MCF 10A (cell line): ENCODE results near the gene NBDY. TPM values are rescaled to one million over a fixed set of nuclear protein-coding genes. Genes with fewer than 3 reads are reported as not detected.

Source experiments
- BruUV-seq: library from RNA; stranded (reverse); fragments of 400-500 nt; replicated peaks from 2 replicates; lab custom pipeline; 2021; lab: Mats Ljungman, UMichigan
- CTCF ChIA-PET: fragments of 300-600 bp; sonication (Branson Sonifier 250); formaldehyde crosslinking; extraction: SDS; loops from one replicate; lab custom pipeline; 2021; ENCODE audit warnings: antibody characterized with exemption, inconsistent platforms; lab: Yijun Ruan, JAX
- POLR2A ChIA-PET: fragments of 300-600, 350-650 bp; sonication (Branson Sonifier 250); formaldehyde crosslinking; extraction: SDS; loops from one replicate; lab custom pipeline; 2020; ENCODE audit warnings: antibody characterized with exemption, inconsistent platforms; lab: Yijun Ruan, JAX
- DNase-seq: peaks from one replicate; pipeline ENCODE4 v3.0.0-alpha.2; 2018; ENCODE audit not compliant: unreplicated experiment
- H3K27ac Mint-ChIP-seq: one replicate; pipeline ENCODE4 v1.8.0; 2022; ENCODE audit warnings: mild to moderate bottlenecking, low read depth, mixed read lengths; ENCODE audit not compliant: unreplicated experiment
- H3K27me3 Mint-ChIP-seq: one replicate; pipeline ENCODE4 v1.8.0; 2022; ENCODE audit warnings: mixed read lengths; ENCODE audit not compliant: insufficient read depth, unreplicated experiment
- H3K36me3 Mint-ChIP-seq: one replicate; pipeline ENCODE4 v1.8.0; 2022; ENCODE audit warnings: mild to moderate bottlenecking, moderate library complexity, mixed read lengths; ENCODE audit not compliant: insufficient read depth, unreplicated experiment
- H3K4me1 Mint-ChIP-seq: one replicate; pipeline ENCODE4 v1.8.0; 2022; ENCODE audit warnings: mixed read lengths; ENCODE audit not compliant: insufficient read depth, unreplicated experiment
- H3K4me3 Mint-ChIP-seq: one replicate; pipeline ENCODE4 v1.8.0; 2022; ENCODE audit warnings: mild to moderate bottlenecking, moderate library complexity, mixed read lengths; ENCODE audit not compliant: unreplicated experiment
- H3K9me3 Mint-ChIP-seq: one replicate; pipeline ENCODE4 v1.8.0; 2022; ENCODE audit warnings: mixed read lengths; ENCODE audit not compliant: unreplicated experiment
- CTCF ChIP-seq: fragments of 200-600 bp; IDR thresholded peaks from one replicate; pipeline ENCODE4 v1.8.0; 2022; ENCODE audit warnings: antibody characterized with exemption, mild to moderate bottlenecking; ENCODE audit not compliant: unreplicated experiment
- intact Hi-C: fragments of 100-400 bp; cut with micrococcal nuclease; formaldehyde crosslinking; loops from 2 replicates; pipeline ENCODE4 v1.14.1; 2022
- total RNA-seq: library from RNA; stranded (reverse); gene quantifications from 2 replicates; pipeline ENCODE4 v1.2.3, GENCODE V29; 2022

Gene NBDY
- total RNA-seq, 1 experiment from 2014 or later, result 54.0 TPM

GRCh38 chrX:56787734-56788152, 58.7 kb downstream of the NBDY start:
- no TSS peak for BruUV-seq
- intact Hi-C loops, result no loop called here
- no peaks in the 10 kb centered on the region for H3K9me3 Mint-ChIP-seq
- ChIA-PET POLR2A (no interaction called here), CTCF (interaction anchor here (0.7 to 2.0 kb wide), 3 partner anchors 16 to 190 kb away, joined by 3 to 10 read pairs (median 6); no protein-coding TSS in a partner anchor)
- no peak for DNase-seq
- no peak for TF ChIP-seq CTCF
- H3K4me3 Mint-ChIP-seq, result no peak overlapping the region
- peaks cover 41% of the 10 kb centered on the region for H3K27me3 Mint-ChIP-seq
- H3K4me1 Mint-ChIP-seq, result peaks cover 4% of the 10 kb centered on the region
- no peak overlapping the region for H3K27ac Mint-ChIP-seq
- H3K36me3 Mint-ChIP-seq, result peaks cover 17% of the 10 kb centered on the region

- H3K9me3 Mint-ChIP-seq, result no peaks in the 10 kb centered on the region
- no peak for DNase-seq
- H3K4me3 Mint-ChIP-seq, result no peak overlapping the region
- TF ChIP-seq CTCF, result no peak
- no TSS peak for BruUV-seq
- peaks cover 17% of the 10 kb centered on the region for H3K36me3 Mint-ChIP-seq
- no peak overlapping the region for H3K27ac Mint-ChIP-seq
- H3K27me3 Mint-ChIP-seq, result peaks cover 41% of the 10 kb centered on the region
- intact Hi-C loops, result no loop called here
- no peaks in the 10 kb centered on the region for H3K4me1 Mint-ChIP-seq
- CTCF ChIA-PET, result interaction anchor here (0.7 to 2.0 kb wide), 4 partner anchors 15 to 190 kb away, joined by 3 to 10 read pairs (median 4); no protein-coding TSS in a partner anchor
- POLR2A ChIA-PET, result no interaction called here
Observed at GRCh38 chrX:56788229-56788628, 59.2 kb downstream of the NBDY start.

GRCh38 chrX:56788717-56789122, 59.7 kb downstream of the NBDY start:
- H3K4me3 Mint-ChIP-seq, result no peak overlapping the region
- intact Hi-C loops, result no loop called here
- no TSS peak for BruUV-seq
- TF ChIP-seq CTCF, result no peak
- H3K9me3 Mint-ChIP-seq, result no peaks in the 10 kb centered on the region
- CTCF ChIA-PET, result interaction anchor here (0.7 to 2.0 kb wide), 3 partner anchors 15 to 189 kb away, joined by 3 to 10 read pairs (median 3); no protein-coding TSS in a partner anchor
- no peak overlapping the region for H3K27ac Mint-ChIP-seq
- peaks cover 13% of the 10 kb centered on the region for H3K36me3 Mint-ChIP-seq
- no peak for DNase-seq
- POLR2A ChIA-PET, result no interaction called here
- peaks cover 41% of the 10 kb centered on the region for H3K27me3 Mint-ChIP-seq
- no peaks in the 10 kb centered on the region for H3K4me1 Mint-ChIP-seq

GRCh38 chrX:56789518-56790070, 60.6 kb downstream of the NBDY start:
- no peak for TF ChIP-seq CTCF
- peaks cover 11% of the 10 kb centered on the region for H3K36me3 Mint-ChIP-seq
- no peak overlapping the region for H3K4me3 Mint-ChIP-seq
- H3K9me3 Mint-ChIP-seq, result no peaks in the 10 kb centered on the region
- POLR2A ChIA-PET, result no interaction called here
- BruUV-seq, result no TSS peak
- H3K27ac Mint-ChIP-seq, result no peak overlapping the region
- no peak for DNase-seq
- CTCF ChIA-PET, result no interaction called here
- H3K4me1 Mint-ChIP-seq, result no peaks in the 10 kb centered on the region
- H3K27me3 Mint-ChIP-seq, result peaks cover 41% of the 10 kb centered on the region
- intact Hi-C loops, result no loop called here
